Measurements from ENCODE around the gene RDH13. TPM values are rescaled to one million over a fixed set of nuclear protein-coding genes. Genes with fewer than 3 reads are reported as not detected.

Gene RDH13
- polyA plus RNA-seq, 1 of the 3 experiments (the other 2 are of a cell fraction), result 9.6 TPM

GRCh38 chr19:55058781-55059610, 4.0 kb downstream of the RDH13 start:
- ChIA-PET CTCF (interaction anchor here (0.7 kb wide), 1 partner anchor 21 kb away, joined by 3 read pairs; no protein-coding TSS in a partner anchor), POLR2A (no interaction called here)
- Histone ChIP-seq H4K20me1 (ENCODE audit: insufficient read depth) (no peaks in the 10 kb centered on the region), H3K9ac (no peak overlapping the region), H3K4me1 (ENCODE audit: control insufficient read depth in 1 of 2, insufficient read depth in 2 of 2, low read depth in 1 of 2, low read length in 1 of 2) (peaks cover 0 to 5% of the 10 kb centered on the region in 2 experiments; a peak in 1 of 4 replicates), H3K4me2 (no peak overlapping the region), H2AFZ (ENCODE audit: low read depth) (no peak overlapping the region), H3K9me2 (no peaks in the 10 kb centered on the region), H3K4me3 (ENCODE audit: low read depth in 2 of 2, low read length in 1 of 2) (no peak overlapping the region), H3K79me2 (ENCODE audit: insufficient read depth) (peaks cover 20% of the 10 kb centered on the region; the same call in 1 of the 2 replicates), H3K27ac (ENCODE audit: low read depth in 2 of 2, low read length in 1 of 2) (no peak overlapping the region), H3K9me3 (no peaks in the 10 kb centered on the region), H3K36me3 (replicated peaks in 1 of 2; ENCODE audit: control insufficient read depth in 1 of 2, insufficient read depth in 2 of 2, low read length in 1 of 2) (peaks cover 4 to 27% of the 10 kb centered on the region in 2 experiments), H3K27me3 (ENCODE audit: insufficient read depth) (no peaks in the 10 kb centered on the region), H3F3A (replicated peaks; ENCODE audit: insufficient read depth) (no peaks in the 10 kb centered on the region)
- DNase-seq, result no peak
- TF ChIP-seq MXI1 (IDR thresholded peaks at IDR 0.05; ENCODE audit: low read depth, low read length), result no peak
- TF ChIP-seq CHD2 (IDR thresholded peaks at IDR 0.05; ENCODE audit: low read length, partially characterized antibody), result no peak
- TF ChIP-seq TCF12 (IDR thresholded peaks at IDR 0.05), result no peak
- TF ChIP-seq MEF2A (IDR thresholded peaks at IDR 0.05; ENCODE audit: borderline replicate concordance, low read depth), result no peak
- no peak for TF ChIP-seq FOXM1 (IDR thresholded peaks at IDR 0.05; ENCODE audit: low read depth)
- no peak for TF ChIP-seq PBX3 (IDR thresholded peaks at IDR 0.05)
- no peak for TF ChIP-seq IRF3 (IDR thresholded peaks at IDR 0.05; ENCODE audit: low read depth, low read length)
- TF ChIP-seq JUND (IDR thresholded peaks at IDR 0.05), result no peak
- TF ChIP-seq SIN3A (IDR thresholded peaks at IDR 0.05; ENCODE audit: borderline replicate concordance, low read depth, low read length), result no peak
- TF ChIP-seq RAD21 (IDR thresholded peaks at IDR 0.05; ENCODE audit: low read length), result no peak
- TF ChIP-seq TAF1 (IDR thresholded peaks at IDR 0.05; ENCODE audit: borderline replicate concordance, low read depth, low read length), result no peak
- TF ChIP-seq NFIC (IDR thresholded peaks at IDR 0.05; ENCODE audit: borderline replicate concordance), result no peak
- TF ChIP-seq SMC3 (IDR thresholded peaks at IDR 0.05; ENCODE audit: low read depth, low read length), result no peak
- TF ChIP-seq MAX (IDR thresholded peaks at IDR 0.05; ENCODE audit: low read depth), result no peak
- TF ChIP-seq USF1 (IDR thresholded peaks at IDR 0.05; ENCODE audit: borderline replicate concordance, low read depth), result no peak
- no peak for TF ChIP-seq ELF1 (IDR thresholded peaks at IDR 0.05)
- TF ChIP-seq REST (IDR thresholded peaks at IDR 0.05; ENCODE audit: low read depth, low read length), result no peak
- no peak for TF ChIP-seq FOSL2 (IDR thresholded peaks at IDR 0.05; ENCODE audit: borderline replicate concordance, low read depth)
- TF ChIP-seq GABPA (IDR thresholded peaks at IDR 0.05; ENCODE audit: low read depth), result no peak
- 96% methylated on average over 23 of the region's 23 CpGs for WGBS (ENCODE audit: low lambda C conversion rate)
